Stimulated activated memory B cell treated with anti-CD40 and anti-IgM and Interleukin-4, amounts not matched to agents 10 μg/mL and 1 μg/mL and 100 μg/mL, for 72 hours (primary cell): ENCODE results near the gene CDH4.

Experiments
- ATAC-seq: fragments of 150-1000 bp; cut with Tn5 transposase; 2 replicates; pipeline ENCODE4 v1.10.0; 2021
- H3K27ac Mint-ChIP-seq: one replicate; pipeline ENCODE4 v1.8.0; 2022; ENCODE audit warnings: mild to moderate bottlenecking, mixed read lengths
- H3K27me3 Mint-ChIP-seq: one replicate; pipeline ENCODE4 v1.8.0; 2022; ENCODE audit warnings: mixed read lengths
- H3K36me3 Mint-ChIP-seq: one replicate; pipeline ENCODE4 v1.8.0; 2022; ENCODE audit warnings: mixed read lengths
- H3K4me1 Mint-ChIP-seq: one replicate; pipeline ENCODE4 v1.8.0; 2022; ENCODE audit warnings: mixed read lengths
- H3K4me3 Mint-ChIP-seq: one replicate; pipeline ENCODE4 v1.8.0; 2022; ENCODE audit warnings: mild to moderate bottlenecking, moderate library complexity, mixed read lengths
- H3K9me3 Mint-ChIP-seq: one replicate; pipeline ENCODE4 v1.8.0; 2022; ENCODE audit warnings: mixed read lengths

CDH4 gene

DNA sequence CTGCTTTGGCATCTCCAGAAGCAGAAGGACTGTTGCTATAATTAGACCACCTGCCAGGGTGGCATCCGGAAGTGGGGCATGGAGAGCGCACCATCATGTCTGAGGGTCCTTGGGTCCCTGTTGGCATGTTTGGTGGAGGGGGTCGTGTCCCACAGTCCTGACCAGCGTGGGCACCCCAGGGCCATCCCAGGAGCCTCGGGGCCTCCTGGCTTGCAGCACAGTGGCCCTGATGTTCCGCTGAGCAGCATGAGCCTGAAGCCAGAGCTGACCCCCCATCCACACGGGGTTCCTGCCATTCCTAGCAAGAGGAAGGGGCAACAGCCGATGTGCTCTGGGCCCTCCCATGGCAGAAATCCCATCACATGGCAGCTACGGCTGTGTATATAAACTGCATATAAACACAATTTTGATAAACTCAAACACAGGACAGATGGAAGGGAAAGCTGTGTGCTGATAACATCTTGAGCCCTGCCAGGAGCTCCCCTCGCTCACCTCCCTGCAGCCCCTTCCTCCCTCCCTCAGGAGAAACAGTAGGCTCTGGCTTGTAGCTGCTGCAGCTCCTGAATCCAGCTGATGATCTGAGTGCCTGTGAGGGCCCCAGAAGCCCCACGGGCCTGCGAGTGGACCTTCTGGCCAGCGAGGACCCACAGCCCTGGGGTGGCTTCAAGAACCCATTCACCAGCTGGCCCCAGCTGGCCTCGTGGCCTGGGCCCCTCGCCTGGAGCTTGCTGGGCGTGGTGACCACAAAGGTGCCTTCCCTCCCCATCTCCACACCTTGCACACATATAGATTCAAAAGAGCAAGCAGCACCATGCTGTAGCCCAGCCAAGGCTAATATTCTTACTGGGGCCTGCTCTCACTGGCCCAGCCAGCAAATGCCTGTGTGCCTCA, 321.6 kb downstream of the CDH4 start:
- H3K36me3 Mint-ChIP-seq: no peaks in the 10 kb centered on the region
- H3K4me1 Mint-ChIP-seq: no peaks in the 10 kb centered on the region
- peaks cover 7% of the 10 kb centered on the region for H3K9me3 Mint-ChIP-seq
- H3K27me3 Mint-ChIP-seq: no peaks in the 10 kb centered on the region
- no peak for ATAC-seq
- H3K27ac Mint-ChIP-seq: no peak overlapping the region
- H3K4me3 Mint-ChIP-seq: no peak overlapping the region

DNA sequence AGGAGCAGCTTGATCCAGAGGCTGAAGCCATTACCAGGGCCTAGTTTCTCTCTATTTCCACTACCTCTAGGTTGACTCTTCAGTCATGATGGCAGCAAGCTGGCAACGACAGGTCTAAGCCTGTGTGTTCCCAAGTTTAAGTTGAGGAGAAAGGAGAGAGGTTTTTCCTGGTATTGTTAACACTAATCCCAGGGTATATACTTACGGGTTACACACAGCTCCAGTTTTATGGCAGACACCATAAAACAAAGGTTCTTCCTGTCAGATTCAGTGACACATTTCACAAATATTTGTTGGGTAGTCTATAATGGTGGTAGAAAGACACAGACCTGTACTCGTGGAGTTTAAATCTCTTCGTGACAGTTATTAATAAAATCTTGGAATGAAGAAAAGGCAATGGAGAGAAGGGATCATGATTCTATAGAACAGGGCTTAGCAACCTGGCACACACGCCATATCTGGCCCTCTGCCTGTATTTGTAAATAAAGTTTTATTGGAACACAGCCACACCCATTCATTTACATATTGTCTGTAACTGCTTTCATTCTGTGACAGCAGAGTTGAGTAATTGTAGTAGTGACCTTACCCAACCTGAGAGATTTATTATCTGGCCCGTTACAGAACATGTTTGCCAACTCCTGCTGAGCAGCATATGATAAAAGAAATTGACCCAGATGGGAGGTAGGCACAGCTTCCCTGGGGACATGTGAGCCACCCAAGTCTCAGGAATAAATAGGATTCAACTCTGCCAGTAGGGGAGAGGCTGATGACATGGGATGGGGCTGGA, 323.3 kb downstream of the CDH4 start:
- Mint-ChIP-seq H3K4me3 (no peak overlapping the region), H3K27ac (no peak overlapping the region), H3K4me1 (no peaks in the 10 kb centered on the region), H3K27me3 (no peaks in the 10 kb centered on the region), H3K36me3 (no peaks in the 10 kb centered on the region), H3K9me3 (peaks cover 4% of the 10 kb centered on the region)
- ATAC-seq: no peak

DNA sequence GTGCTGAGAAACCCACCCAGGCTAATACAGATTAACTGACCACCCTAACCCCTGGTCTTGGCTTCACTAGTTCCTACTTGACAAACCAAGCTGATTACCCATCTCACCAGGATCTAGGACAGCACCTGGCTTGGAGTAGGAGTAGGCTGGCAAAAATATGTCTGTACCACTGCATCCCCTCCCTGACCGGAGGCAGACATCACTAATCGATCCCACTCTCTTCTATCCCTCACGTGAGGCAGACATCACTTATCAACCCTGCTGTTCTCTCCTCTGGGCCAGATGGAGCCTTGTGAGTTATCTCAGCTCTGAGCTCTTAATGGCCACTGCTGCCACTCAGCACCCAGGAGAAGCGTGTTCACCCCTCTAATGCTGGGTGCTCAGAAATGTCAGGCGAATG, 324.3 kb downstream of the CDH4 start:
- peaks cover 4% of the 10 kb centered on the region for H3K9me3 Mint-ChIP-seq
- H3K4me1 Mint-ChIP-seq: no peaks in the 10 kb centered on the region
- no peaks in the 10 kb centered on the region for H3K27me3 Mint-ChIP-seq
- no peaks in the 10 kb centered on the region for H3K36me3 Mint-ChIP-seq
- no peak for ATAC-seq
- no peak overlapping the region for H3K27ac Mint-ChIP-seq
- no peak overlapping the region for H3K4me3 Mint-ChIP-seq

DNA sequence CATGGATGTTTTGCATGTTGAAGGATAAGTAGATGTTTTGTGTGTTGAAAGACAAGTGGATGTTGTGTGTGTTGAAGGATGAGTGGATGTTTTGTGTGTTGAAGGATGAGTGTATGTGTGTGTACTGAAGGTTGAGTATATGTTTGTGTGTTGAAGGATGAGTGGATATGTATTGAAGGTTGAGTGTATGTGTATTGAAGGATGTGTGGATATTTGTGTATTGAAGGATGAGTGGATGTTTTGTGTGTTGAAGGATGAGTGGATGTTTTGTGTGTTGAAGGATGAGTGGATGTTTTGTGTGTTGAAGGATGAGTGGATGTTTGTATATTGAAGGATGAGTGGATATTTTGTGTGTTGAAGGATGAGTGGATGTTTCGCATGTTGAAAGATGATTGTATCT, 325.0 kb downstream of the CDH4 start:
- H3K9me3 Mint-ChIP-seq: peaks cover 4% of the 10 kb centered on the region
- no peak for ATAC-seq
- H3K4me1 Mint-ChIP-seq: no peaks in the 10 kb centered on the region
- H3K27ac Mint-ChIP-seq: no peak overlapping the region
- H3K4me3 Mint-ChIP-seq: no peak overlapping the region
- peaks cover under 1% of the 10 kb centered on the region for H3K27me3 Mint-ChIP-seq
- no peaks in the 10 kb centered on the region for H3K36me3 Mint-ChIP-seq

DNA sequence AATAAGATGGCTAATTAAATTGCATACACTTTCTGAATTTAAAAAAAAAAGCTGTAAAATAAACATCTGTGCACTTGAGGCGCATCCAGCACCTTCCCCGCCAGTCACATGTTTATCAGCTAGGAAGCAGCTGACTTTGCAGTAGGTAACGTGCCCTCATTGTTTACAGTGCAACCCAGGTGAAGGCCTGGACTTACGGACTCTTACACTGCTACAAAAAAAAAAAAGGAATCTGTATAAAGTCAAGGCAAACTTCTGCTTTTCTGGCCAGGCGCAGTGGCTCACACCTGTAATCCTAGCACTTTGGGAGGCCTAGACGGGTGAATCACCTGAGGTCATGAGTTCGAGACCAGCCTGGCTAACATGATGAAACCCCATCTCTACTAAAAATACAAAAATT, 327.8 kb downstream of the CDH4 start:
- H3K9me3 Mint-ChIP-seq: no peaks in the 10 kb centered on the region

DNA sequence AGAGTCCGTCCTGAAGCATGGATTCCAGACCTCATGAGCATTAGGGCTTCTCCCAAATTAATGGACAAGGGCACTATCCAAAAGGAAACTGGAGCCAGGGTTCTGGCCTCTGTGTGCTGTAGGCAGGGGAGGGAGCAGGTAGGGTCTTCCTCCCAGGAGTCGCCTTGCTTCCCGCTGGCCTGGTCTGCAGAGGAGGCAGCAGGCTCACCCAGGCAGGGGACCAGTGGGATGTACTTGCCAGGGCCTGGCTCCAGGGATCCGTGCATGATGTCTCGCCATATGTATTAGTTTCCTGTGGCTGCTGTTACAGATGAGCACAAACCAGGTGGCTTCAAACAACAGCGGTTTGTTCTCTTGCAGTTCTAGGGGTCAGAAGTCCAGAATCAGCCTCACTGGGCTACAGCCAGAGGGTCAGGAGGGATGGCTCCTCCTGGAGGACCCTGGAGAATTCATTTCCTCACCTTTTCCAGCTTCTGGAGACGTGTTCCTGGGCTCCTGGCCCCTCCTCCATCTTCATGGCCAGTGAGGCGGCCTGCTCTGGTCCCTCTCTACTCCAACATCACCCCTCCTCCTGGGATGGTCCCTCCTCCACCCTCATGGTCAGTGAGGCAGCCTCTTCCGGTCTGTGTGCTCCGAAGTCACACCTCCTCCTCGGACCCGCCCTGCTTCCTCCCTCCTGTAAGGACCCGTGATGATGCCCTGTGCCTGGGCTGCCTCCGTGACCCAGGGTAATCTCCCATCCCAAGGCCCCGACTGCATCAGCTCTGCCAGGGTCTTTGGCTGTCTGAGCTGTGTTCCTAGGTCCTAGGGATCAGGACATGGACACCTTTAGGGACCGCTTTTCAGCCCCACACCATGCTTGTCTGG, 329.1 kb downstream of the CDH4 start:
- ATAC-seq: no peak
- Mint-ChIP-seq H3K9me3 (no peaks in the 10 kb centered on the region), H3K27ac (no peak overlapping the region), H3K4me3 (no peak overlapping the region), H3K4me1 (no peaks in the 10 kb centered on the region), H3K27me3 (peaks cover 9% of the 10 kb centered on the region), H3K36me3 (no peaks in the 10 kb centered on the region)

More for the DNA sequence above, 327.8 kb downstream of the CDH4 start:
- Mint-ChIP-seq H3K36me3 (no peaks in the 10 kb centered on the region), H3K27me3 (peaks cover 9% of the 10 kb centered on the region), H3K4me3 (no peak overlapping the region), H3K4me1 (no peaks in the 10 kb centered on the region), H3K27ac (no peak overlapping the region)
- no peak for ATAC-seq

DNA sequence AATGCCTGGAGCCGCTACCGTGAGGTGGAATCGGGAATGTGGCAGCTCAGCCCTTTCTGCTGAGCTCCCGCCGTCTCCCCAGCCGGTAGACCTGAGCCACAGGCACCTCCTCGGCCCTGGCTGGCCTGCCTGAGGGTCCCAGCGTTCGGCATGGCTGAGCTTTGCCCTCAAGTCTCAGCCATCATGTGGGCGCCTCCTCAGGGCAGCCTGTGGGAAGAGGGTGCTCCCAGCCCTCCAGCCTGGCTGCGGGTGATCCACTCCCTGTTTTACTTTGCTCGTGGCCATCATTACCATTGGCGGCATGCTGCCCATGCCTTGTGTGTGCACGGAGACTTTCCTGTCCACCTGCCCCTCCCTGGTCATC, 329.7 kb downstream of the CDH4 start:
- Mint-ChIP-seq H3K27ac (no peak overlapping the region), H3K27me3 (peaks cover 9% of the 10 kb centered on the region), H3K4me3 (no peak overlapping the region), H3K36me3 (no peaks in the 10 kb centered on the region), H3K4me1 (no peaks in the 10 kb centered on the region), H3K9me3 (no peaks in the 10 kb centered on the region)
- ATAC-seq: no peak

DNA sequence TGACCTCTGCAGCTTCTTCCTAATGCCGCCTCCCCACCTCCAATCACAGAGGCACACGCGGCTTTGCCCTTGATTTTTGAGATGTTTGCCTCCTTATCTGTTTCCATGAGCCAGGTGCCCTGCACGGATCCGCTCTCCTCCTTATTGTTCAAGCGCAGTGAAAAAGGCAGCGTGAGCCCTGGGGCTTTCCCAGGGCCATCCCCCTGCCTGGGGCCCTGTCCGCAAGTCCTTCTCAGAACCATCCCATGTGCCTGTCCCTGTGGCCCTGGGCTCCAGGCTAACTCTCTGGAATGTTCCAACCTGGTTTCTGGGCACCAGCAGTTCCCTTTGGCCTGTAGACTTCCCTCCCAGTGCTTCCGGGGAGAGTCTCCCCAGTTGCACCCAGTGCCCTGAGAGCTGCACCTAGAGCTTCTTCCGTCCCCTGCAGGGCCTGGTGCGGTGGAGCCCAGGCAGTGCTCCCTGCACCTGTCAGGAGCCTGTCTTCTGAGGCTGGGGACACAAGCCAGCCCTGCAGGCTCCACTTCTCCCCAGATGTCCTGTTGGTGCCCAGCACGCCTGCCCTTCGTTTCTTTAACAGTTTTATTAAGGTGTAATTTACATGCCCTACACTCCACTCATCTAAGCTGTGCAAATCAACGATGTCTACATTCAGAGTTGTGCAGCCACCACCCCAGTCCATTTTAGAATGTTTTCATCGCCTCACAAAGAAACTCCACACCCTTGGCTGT, 330.3 kb downstream of the CDH4 start:
- H3K4me1 Mint-ChIP-seq: no peaks in the 10 kb centered on the region
- H3K27me3 Mint-ChIP-seq: peaks cover 9% of the 10 kb centered on the region
- H3K36me3 Mint-ChIP-seq: no peaks in the 10 kb centered on the region
- no peak overlapping the region for H3K27ac Mint-ChIP-seq
- no peak for ATAC-seq
- no peak overlapping the region for H3K4me3 Mint-ChIP-seq
- no peaks in the 10 kb centered on the region for H3K9me3 Mint-ChIP-seq

DNA sequence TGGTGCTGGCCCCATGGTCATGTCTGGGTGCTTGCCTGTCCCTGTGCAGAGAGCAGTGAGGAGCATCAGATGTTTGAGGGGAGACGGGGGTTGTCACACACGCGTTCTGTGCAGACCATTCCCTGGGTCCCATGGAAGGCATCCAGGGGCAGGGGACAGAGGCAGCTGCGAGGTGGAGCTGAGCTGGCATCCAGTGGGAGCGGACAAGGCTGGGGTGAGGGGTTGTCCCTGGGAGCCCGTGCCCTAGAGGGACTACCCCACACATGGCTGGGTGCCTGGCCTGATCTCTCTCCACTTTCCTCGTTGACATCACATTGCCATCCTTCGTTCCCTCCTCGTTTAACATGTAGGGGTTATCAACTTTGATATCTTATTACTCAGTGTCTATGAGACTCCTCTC, 331.3 kb downstream of the CDH4 start:
- Mint-ChIP-seq H3K9me3 (no peaks in the 10 kb centered on the region), H3K27me3 (peaks cover 9% of the 10 kb centered on the region), H3K36me3 (no peaks in the 10 kb centered on the region), H3K4me3 (no peak overlapping the region), H3K27ac (no peak overlapping the region), H3K4me1 (no peaks in the 10 kb centered on the region)
- ATAC-seq: no peak

DNA sequence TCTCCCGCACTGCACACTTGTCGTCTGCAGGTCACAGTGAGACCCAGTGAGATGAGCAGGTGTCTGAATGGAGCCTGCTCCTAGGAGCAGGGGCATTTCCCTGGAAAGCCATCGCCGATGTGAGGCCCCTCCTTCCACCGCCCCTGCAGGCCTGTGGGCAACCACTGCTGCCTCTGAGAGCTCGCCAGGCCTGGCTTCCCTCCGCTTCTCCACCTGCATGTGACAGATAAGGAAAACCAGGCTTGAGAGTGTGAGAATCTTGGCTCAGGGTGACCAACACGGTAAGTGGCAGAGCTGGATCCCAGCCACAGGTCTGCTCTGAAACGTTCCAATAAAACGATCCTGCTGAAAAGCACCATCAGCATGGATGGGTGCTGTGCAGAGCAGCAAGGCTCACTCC, 332.8 kb downstream of the CDH4 start:
- no peak overlapping the region for H3K4me3 Mint-ChIP-seq
- H3K9me3 Mint-ChIP-seq: no peaks in the 10 kb centered on the region
- peaks cover 9% of the 10 kb centered on the region for H3K27me3 Mint-ChIP-seq
- no peaks in the 10 kb centered on the region for H3K4me1 Mint-ChIP-seq
- no peak overlapping the region for H3K27ac Mint-ChIP-seq
- no peak for ATAC-seq
- H3K36me3 Mint-ChIP-seq: no peaks in the 10 kb centered on the region

DNA sequence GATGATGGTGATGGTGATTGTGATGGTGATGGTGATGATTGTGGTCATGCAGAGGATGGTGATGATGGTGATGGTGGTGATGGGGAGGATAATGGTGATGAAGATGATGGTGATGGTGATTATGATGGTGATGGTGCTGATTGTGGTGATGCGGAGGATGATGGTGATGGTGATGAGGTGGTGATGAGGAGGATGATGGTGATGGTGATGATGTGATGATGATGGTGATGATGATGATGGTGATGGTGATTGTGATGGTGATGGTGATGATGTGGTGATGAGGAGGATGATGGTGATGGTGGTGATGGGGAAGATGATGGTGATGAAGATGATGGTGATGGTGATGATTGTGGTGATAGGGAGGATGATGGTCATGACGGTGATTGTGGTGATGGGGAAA, 333.7 kb downstream of the CDH4 start:
- Mint-ChIP-seq H3K27ac (no peak overlapping the region), H3K27me3 (peaks cover 9% of the 10 kb centered on the region), H3K9me3 (no peaks in the 10 kb centered on the region), H3K4me1 (no peaks in the 10 kb centered on the region), H3K4me3 (no peak overlapping the region), H3K36me3 (no peaks in the 10 kb centered on the region)
- ATAC-seq: no peak

DNA sequence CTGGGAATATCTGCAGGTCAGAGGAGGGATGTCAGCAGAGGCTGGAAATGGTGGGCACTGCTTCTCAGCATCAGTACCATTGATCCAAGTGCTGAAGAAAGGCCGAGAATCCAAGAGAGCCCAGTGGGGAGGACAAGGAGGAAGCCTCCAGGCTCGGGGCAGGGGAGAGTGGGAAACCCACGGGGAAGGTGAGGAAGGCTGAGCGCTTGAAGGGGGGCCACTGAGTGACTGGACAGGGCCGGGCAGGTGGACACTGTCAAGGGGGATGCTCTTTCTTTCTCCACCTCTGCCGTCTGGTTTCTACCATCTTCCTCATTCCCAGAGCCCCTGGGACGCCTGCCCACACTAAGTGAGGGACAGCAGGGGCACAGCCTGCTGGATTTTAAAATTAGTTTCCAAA, 335.0 kb downstream of the CDH4 start:
- ATAC-seq: no peak
- no peak overlapping the region for H3K27ac Mint-ChIP-seq
- no peaks in the 10 kb centered on the region for H3K36me3 Mint-ChIP-seq
- peaks cover 4% of the 10 kb centered on the region for H3K9me3 Mint-ChIP-seq
- H3K27me3 Mint-ChIP-seq: peaks cover 8% of the 10 kb centered on the region
- H3K4me3 Mint-ChIP-seq: no peak overlapping the region
- H3K4me1 Mint-ChIP-seq: no peaks in the 10 kb centered on the region

DNA sequence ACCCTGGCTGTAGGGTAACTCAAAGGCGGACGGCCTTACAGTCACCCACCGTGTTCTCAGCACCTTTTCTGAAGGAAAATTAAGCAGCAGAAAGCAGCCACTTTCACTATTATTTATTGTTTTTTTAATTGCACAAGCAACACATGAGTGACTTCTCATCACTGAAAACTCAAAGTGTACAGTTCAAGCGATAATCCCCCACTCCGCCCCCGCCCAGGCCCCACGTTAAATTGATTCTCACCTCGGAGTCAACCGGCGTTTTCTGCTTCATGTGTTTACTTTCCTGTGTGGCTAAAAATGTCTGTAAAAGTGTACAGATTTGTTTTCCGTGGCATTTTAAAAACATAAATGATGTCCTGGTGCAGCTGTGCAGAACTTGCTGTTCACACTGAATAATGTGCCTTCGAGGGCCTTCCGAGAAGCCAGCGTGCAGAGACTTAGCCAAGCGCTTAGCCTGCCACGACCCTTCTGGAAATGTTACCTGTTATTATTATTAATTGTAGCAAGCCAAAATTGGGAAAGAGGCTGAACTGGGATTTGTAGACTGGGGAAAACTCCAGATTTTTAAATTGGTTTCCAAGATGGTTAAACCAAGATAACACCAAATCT, 335.7 kb downstream of the CDH4 start:
- no peak for ATAC-seq
- Mint-ChIP-seq H3K27ac (no peak overlapping the region), H3K4me3 (no peak overlapping the region), H3K9me3 (peaks cover 7% of the 10 kb centered on the region), H3K4me1 (no peaks in the 10 kb centered on the region), H3K36me3 (no peaks in the 10 kb centered on the region), H3K27me3 (peaks cover under 1% of the 10 kb centered on the region)
